Activated naive CD4-positive, alpha-beta T cell treated with anti-CD3 and anti-CD28 coated beads, Interleukin-2, amount 50 U/mL, for 72 hours (primary cell): ENCODE data around the gene MAML3. TPM values are rescaled to one million over a fixed set of nuclear protein-coding genes. Genes with fewer than 3 reads are reported as not detected.
A peak's percentile ranks its signal among the peaks of the same experiment; 100 is the strongest.

Source experiments
- ATAC-seq, 2 donors: fragments of 150-1000 bp; cut with Tn5 transposase; 2 replicates each; pipeline ENCODE4 v1.10.0; 2021; ENCODE audit warnings: mild to moderate bottlenecking in 2 of 2, moderate library complexity in 2 of 2
- DNase-seq, 2 donors: peaks; one replicate each; pipeline ENCODE4 v3.0.0; 2021 to 2022; ENCODE audit warnings: low spot score in 2 of 2
- H3K27ac Mint-ChIP-seq, 2 donors: one replicate each; pipeline ENCODE4 v1.8.0; 2022; ENCODE audit warnings: mild to moderate bottlenecking in 2 of 2, mixed read lengths in 2 of 2
- H3K36me3 Mint-ChIP-seq, 2 donors: one replicate each; pipeline ENCODE4 v1.8.0; 2022; ENCODE audit warnings: mixed read lengths in 2 of 2
- H3K9me3 Mint-ChIP-seq, 2 donors: one replicate each; pipeline ENCODE4 v1.8.0; 2022; ENCODE audit warnings: mixed read lengths in 2 of 2
- total RNA-seq, 2 donors: library from RNA; stranded (reverse); gene quantifications; one replicate each; pipeline ENCODE4 v1.2.3, GENCODE V29; 2022

The MAML3 gene
- total RNA-seq, 2 donors from 2014 or later, result 0.70 to 1.0 TPM

DNA sequence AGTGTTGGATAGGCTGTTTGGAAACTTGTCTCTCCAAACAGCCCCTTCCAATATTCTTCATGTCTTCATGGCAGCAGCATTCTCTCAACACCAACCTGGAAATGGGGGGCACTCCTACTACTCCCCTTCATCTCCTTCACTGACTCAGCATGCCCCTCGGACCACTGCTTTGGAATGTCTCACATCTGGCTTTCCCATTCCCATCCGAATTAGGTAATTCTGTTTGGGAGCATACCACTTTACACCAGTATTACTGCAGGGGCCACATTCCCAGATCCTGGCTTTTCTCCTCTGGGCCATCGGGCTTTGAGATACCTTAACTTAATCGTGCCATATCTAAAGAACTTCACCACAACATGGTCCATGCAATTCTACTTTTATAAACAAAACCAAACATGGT is 100.8 kb downstream of the MAML3 start:
- Mint-ChIP-seq H3K9me3 (no peaks in the 10 kb centered on the region), H3K36me3 (no peaks in the 10 kb centered on the region), H3K27ac (peak overlapping the region in 1 of 2 donors; percentile 69)
- ATAC-seq, result no peak
- DNase-seq, result no peak

- Mint-ChIP-seq H3K27ac (no peak overlapping the region), H3K9me3 (no peaks in the 10 kb centered on the region), H3K36me3 (peaks cover 0 to 3% of the 10 kb centered on the region in 2 donors)
- ATAC-seq (no peak), DNase-seq (peak in 1 of 2 donors; percentile 15)
Observed at GRCh38 chr4:140052050-140052449, 101.9 kb downstream of the MAML3 start.

- DNase-seq, result peak in 1 of 2 donors; percentile 12
- Mint-ChIP-seq H3K27ac (peak overlapping the region in 1 of 2 donors; percentile 83), H3K36me3 (peaks cover 0 to 7% of the 10 kb centered on the region in 2 donors), H3K9me3 (no peaks in the 10 kb centered on the region)
- ATAC-seq, result peak; percentile 53 to 74
Observed at GRCh38 chr4:140049849-140050637, 103.9 kb downstream of the MAML3 start.

- ATAC-seq, result peak; percentile 90 to 91
- peak overlapping the region; percentile 83 to 90 for H3K27ac Mint-ChIP-seq
- DNase-seq, result peak in 1 of 2 donors; percentile 41
- H3K9me3 Mint-ChIP-seq, result no peaks in the 10 kb centered on the region
- peaks cover 0 to 7% of the 10 kb centered on the region in 2 donors for H3K36me3 Mint-ChIP-seq
Observed at GRCh38 chr4:140049024-140049848, 104.7 kb downstream of the MAML3 start.

DNA sequence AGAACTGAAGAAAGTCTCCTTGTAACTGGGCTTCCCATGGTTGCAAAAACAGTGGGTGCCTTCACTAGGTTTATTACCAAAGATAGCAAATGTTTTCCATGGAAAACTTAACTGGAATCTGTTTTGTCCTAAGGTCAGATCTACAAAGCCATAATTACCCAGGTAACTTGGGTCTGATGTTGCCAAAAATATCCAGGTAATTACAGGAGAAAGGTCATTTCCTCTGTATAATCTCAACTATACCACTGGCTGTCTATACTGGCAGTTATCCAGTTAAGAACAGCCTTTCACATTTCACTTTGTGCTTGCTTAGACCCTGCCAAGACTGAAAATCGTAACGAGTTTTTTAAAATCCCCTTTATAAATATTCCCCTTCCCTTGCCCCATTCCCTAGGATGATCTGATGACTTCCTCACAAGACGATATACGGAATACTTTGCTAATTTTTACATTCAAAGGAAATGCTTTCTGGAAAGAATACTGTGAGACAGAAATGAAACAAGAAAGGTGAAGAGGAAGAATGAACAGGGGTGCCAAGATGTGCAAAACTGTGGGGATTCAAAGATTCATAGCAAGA is 105.5 kb downstream of the MAML3 start:
- Mint-ChIP-seq H3K36me3 (peaks cover 0 to 7% of the 10 kb centered on the region in 2 donors), H3K27ac (peak overlapping the region in 1 of 2 donors; percentile 83), H3K9me3 (no peaks in the 10 kb centered on the region)
- no peak for DNase-seq
- no peak for ATAC-seq

GRCh38 chr4:140047786-140048185 is 106.2 kb downstream of the MAML3 start:
- no peak overlapping the region for H3K27ac Mint-ChIP-seq
- ATAC-seq, result no peak
- H3K9me3 Mint-ChIP-seq, result no peaks in the 10 kb centered on the region
- no peak for DNase-seq
- peaks cover 0 to 7% of the 10 kb centered on the region in 2 donors for H3K36me3 Mint-ChIP-seq

DNA sequence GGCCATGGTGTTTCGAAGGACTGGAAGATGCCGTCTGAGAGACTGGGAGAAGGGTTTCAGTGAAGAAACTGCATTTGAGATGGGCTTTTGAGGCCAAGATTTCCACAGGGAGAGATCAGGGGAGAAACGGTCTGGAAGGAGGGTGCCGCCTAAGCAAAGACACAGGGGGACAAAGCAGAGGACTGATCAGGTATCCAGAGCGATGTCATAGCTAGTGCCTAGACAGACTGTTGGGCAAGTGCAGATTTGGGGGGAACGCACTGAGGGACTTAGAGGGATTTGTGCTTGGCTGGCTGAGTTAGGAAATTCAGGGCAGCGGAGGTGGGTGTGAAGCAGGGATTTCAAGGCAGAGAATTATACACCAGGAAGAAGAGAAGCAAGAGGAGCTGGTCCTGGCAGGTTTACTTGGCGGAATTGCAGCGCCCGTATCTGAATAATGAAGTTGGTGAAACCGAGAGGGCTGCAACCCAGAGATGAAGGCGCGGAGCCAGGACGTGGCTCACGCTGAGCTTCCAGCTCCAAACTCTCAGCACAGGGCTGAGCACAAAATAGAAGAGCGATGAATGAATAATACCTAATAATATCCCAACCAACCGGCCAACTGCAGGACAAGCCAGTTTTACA is 106.9 kb downstream of the MAML3 start:
- Mint-ChIP-seq H3K36me3 (peaks cover 0 to 7% of the 10 kb centered on the region in 2 donors), H3K9me3 (no peaks in the 10 kb centered on the region), H3K27ac (no peak overlapping the region)
- ATAC-seq (no peak), DNase-seq (no peak)

DNA sequence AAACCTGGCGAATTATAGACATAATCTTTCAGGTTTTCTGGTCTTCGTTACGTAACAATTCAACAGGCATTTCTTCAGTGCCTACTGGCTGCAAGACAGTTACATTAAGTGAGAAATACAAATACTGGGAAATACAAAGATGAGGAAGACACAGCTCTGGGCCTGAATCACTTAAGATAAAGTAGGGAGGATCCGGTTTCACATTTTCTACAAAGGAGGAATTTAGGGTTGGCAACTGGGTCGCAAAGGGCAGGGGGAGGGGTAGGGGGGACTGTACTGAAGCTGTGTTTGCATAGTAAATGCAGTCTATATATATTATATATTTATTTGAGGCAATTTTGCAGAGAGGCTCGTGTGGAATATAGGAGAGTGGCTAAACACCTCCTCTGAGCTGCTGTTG is 107.4 kb downstream of the MAML3 start:
- no peak overlapping the region for H3K27ac Mint-ChIP-seq
- DNase-seq, result no peak
- no peaks in the 10 kb centered on the region for H3K9me3 Mint-ChIP-seq
- H3K36me3 Mint-ChIP-seq, result peaks cover 0 to 7% of the 10 kb centered on the region in 2 donors
- no peak for ATAC-seq

DNA sequence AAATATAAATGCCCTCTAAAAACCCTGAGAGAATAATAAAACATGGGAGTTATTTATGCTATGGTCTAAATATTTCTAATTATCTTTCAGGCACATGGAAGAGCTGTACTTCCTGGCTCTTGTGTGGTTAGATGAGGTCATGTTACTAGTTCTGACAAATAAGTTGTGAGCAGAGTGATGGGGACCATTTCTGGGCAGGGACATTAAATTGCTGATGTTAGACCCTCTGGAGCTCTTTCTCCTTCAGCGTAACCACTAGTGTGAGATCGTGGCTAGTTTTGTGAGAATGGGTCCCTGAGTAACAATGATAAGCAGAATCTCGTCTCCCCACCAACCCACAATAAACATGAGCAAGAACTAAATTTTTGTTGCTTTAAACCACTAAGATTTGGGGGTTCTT is 108.0 kb downstream of the MAML3 start:
- Mint-ChIP-seq H3K36me3 (peaks cover 0 to 7% of the 10 kb centered on the region in 2 donors), H3K27ac (no peak overlapping the region), H3K9me3 (no peaks in the 10 kb centered on the region)
- no peak for DNase-seq
- no peak for ATAC-seq

- peaks cover 0 to 7% of the 10 kb centered on the region in 2 donors for H3K36me3 Mint-ChIP-seq
- H3K9me3 Mint-ChIP-seq, result no peaks in the 10 kb centered on the region
- no peak overlapping the region for H3K27ac Mint-ChIP-seq
- DNase-seq, result no peak
- no peak for ATAC-seq
Observed at GRCh38 chr4:140044337-140044902, 109.6 kb downstream of the MAML3 start.

DNA sequence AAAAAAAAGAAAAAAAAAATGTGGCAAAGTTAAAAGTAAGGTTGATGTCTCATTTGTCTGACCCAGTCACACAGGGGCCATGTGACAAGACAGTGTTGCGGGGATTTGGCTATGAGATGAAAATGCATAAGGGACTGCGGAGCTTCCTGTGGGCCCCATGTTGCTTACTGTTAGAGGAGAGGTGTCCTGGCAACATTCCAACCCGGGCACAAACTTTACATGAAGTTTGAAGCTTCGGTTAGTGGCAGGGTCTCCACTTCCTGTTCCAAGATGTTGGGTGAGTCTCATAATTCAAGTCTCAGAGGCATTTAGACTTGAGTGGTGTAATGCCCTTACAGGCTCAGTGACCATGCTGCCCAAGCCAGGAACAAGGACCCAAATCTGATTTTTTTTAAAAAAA is 111.3 kb downstream of the MAML3 start:
- Mint-ChIP-seq H3K36me3 (peaks cover 0 to 7% of the 10 kb centered on the region in 2 donors), H3K9me3 (no peaks in the 10 kb centered on the region), H3K27ac (no peak overlapping the region)
- DNase-seq (no peak), ATAC-seq (no peak)

- DNase-seq (no peak), ATAC-seq (peak; percentile 73 to 76)
- H3K27ac Mint-ChIP-seq, result no peak overlapping the region
- H3K9me3 Mint-ChIP-seq, result no peaks in the 10 kb centered on the region
- H3K36me3 Mint-ChIP-seq, result no peaks in the 10 kb centered on the region
Observed at GRCh38 chr4:140038031-140038533, 115.9 kb downstream of the MAML3 start.

DNA sequence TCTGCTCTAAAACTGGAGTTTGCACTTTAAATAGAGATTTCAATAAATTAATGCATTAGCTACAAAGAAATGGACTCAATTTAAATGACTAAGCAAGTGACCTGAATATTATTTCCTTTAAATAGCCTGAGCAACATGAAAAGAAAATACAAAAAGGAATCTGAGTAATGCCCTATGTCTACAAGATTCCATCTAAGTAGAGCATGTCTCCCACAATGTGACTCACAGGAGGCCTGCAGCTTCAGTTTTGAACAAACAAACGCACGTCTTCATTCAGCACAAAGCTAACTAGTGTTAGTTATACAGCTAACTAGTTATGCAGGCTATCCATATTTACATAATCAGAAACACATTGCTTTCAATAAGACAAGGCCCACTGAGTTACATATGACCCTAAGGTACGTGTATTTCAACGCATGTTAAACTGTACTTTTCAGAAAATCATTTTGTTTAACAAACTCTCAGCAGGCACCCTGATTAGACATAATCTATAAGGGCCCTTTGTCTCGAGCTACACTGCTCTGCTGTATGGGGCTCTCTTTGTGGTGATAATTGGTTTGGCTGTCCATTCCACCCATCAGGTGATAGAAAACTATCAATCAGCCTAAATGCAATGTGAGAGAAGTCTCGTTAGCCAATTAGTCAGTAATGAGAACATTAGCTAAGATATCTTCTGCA is 116.5 kb downstream of the MAML3 start:
- no peak overlapping the region for H3K27ac Mint-ChIP-seq
- no peaks in the 10 kb centered on the region for H3K9me3 Mint-ChIP-seq
- peak; percentile 64 to 80 for ATAC-seq
- no peaks in the 10 kb centered on the region for H3K36me3 Mint-ChIP-seq
- no peak for DNase-seq

GRCh38 chr4:140031706-140032105 is 122.3 kb downstream of the MAML3 start:
- no peak for ATAC-seq
- no peak for DNase-seq
- no peaks in the 10 kb centered on the region for H3K36me3 Mint-ChIP-seq
- no peak overlapping the region for H3K27ac Mint-ChIP-seq
- no peaks in the 10 kb centered on the region for H3K9me3 Mint-ChIP-seq

DNA sequence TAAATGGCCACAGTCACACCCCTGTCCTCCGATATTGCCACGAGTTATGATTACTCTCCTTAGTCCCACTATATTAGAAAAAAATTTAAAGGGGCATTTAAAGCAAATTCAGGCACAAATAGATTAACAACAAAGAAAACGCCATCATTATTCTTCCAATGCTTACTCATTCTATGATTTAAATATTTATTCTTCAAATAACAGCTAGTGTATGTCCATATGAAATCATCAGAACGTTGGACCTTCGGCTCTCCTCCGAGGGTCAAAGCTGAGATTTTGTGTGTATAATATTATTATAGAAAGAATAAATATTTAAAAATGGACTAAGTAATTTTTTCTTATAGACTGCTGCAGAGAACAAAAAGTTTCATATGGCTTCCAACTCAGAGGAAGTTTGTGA is 122.9 kb downstream of the MAML3 start:
- DNase-seq, result no peak
- H3K27ac Mint-ChIP-seq, result no peak overlapping the region
- ATAC-seq, result no peak
- no peaks in the 10 kb centered on the region for H3K36me3 Mint-ChIP-seq
- no peaks in the 10 kb centered on the region for H3K9me3 Mint-ChIP-seq
